Lower leg skin (tissue), 4 donors: ENCODE measurements around the gene AHRR. TPM values are rescaled to one million over a fixed set of nuclear protein-coding genes. Genes with fewer than 3 reads are reported as not detected.

Source experiments
- DNase-seq, 2 donors: peaks; one replicate each; pipeline ENCODE4 v3.0.0-alpha.2; 2019; ENCODE audit warnings: low spot score in 2 of 2
- H3K4me3 ChIP-seq: fragments of 200-600 bp; sonication (generic); 2 replicates; pipeline ENCODE4 v1.5.1; 2017; ENCODE audit warnings: mild to moderate bottlenecking, low read depth; ENCODE audit not compliant: poor library complexity, severe bottlenecking
- POLR2A ChIP-seq, 2 donors: fragments of 450-650 bp; IDR thresholded peaks; one replicate each; pipeline ENCODE4 v1.6.1; 2016 to 2017; ENCODE audit warnings: antibody characterized with exemption in 2 of 2, mild to moderate bottlenecking in 1 of 2, moderate library complexity in 1 of 2
- WGBS, 2 donors: methylation state at CpG; one replicate each; pipeline ENCODE4 v1.1.5; 2018; 5-methylcytosine and 5-hydroxymethylcytosine counted together
- intact Hi-C: fragments of 100-400 bp; cut with DNase I; formaldehyde crosslinking; loops from one replicate; pipeline ENCODE4 v1.15.0; 2023; ENCODE audit warnings: low total_unique reads
- total RNA-seq, 4 donors: library from RNA; depleted of rRNA; stranded (reverse); fragments of >200 nt; gene quantifications; one replicate each; pipeline ENCODE4 v1.1.0, GENCODE V29; 2016
- TF ChIP-seq, protein P1 (sequence below), 3 donors: fragments of 450-650 bp; IDR thresholded peaks; one replicate each; pipeline ENCODE4 v1.5.1; 2016; ENCODE audit warnings: antibody characterized with exemption in 3 of 3, mild to moderate bottlenecking in 3 of 3, moderate library complexity in 2 of 3

AHRR gene
- total RNA-seq, 4 donors from 2014 or later: 3.6 to 19.6 (median 6.0) TPM

GRCh38 chr5:435961-436640 lies 114.6 kb downstream of the AHRR start:
- intact Hi-C loops: loop anchor here (10.0 kb wide), 1 partner anchor 469 kb away; no protein-coding TSS in a partner anchor
- peak in 1 of 2 donors; percentile 83 for DNase-seq
- TF ChIP-seq POLR2A (IDR thresholded peaks at IDR 0.05): no peak
- TF ChIP-seq, protein P1, sequence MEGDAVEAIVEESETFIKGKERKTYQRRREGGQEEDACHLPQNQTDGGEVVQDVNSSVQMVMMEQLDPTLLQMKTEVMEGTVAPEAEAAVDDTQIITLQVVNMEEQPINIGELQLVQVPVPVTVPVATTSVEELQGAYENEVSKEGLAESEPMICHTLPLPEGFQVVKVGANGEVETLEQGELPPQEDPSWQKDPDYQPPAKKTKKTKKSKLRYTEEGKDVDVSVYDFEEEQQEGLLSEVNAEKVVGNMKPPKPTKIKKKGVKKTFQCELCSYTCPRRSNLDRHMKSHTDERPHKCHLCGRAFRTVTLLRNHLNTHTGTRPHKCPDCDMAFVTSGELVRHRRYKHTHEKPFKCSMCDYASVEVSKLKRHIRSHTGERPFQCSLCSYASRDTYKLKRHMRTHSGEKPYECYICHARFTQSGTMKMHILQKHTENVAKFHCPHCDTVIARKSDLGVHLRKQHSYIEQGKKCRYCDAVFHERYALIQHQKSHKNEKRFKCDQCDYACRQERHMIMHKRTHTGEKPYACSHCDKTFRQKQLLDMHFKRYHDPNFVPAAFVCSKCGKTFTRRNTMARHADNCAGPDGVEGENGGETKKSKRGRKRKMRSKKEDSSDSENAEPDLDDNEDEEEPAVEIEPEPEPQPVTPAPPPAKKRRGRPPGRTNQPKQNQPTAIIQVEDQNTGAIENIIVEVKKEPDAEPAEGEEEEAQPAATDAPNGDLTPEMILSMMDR (IDR thresholded peaks at IDR 0.05): no peak
- H3K4me3 ChIP-seq: no peak overlapping the region
- 75 to 81% methylated on average over 16 to 17 of the region's 18 CpGs for WGBS, 2 donors

DNA sequence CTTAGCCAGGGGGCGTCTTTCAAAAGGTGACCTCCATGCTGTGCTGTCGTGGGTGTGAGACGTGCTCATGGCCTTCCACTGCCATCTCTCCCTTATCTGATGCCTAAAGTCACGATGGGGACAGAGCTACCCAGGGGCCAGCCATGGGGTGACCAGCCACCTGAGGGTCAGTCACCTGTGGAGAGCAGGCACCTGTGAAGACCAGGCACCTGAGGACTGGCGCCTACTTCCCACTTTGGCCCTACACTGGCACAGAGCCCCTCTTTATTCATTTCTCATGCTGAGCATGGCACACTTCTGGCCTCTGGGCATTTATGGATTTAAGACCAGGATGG lies 115.1 kb downstream of the AHRR start:
- H3K4me3 ChIP-seq: no peak overlapping the region
- intact Hi-C loops: loop anchor here (10.0 kb wide), 1 partner anchor 468 kb away; no protein-coding TSS in a partner anchor
- WGBS, 2 donors: 74 to 84% methylated on average over 5 of the region's 5 CpGs
- TF ChIP-seq POLR2A (IDR thresholded peaks at IDR 0.05): no peak
- TF ChIP-seq, protein P1 (IDR thresholded peaks at IDR 0.05): no peak
- peak in 1 of 2 donors; percentile 78 for DNase-seq

DNA sequence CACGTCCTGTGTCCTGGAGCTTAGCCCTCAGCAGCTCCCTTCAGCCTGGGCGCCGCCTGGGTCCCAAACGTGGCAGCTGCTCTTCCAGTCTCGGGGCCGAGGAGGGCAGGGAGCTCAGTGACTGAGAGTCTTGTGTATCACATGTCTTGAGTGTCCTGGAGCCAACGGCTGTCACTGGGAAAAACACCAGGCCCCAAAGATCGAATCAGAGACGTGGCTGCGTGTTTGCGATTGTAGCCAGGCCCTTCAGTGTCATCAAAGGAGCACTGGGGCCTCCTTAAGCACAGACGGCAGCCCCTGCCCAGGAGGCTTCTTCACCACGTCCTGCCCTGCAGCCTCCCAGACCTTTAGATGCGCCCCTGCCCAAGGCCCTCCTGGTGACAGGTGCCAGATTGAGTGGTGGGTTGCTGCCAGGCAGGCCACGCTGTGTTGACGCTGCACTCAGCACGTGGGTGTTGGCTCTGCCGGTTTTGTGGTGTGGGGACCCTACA lies 115.8 kb downstream of the AHRR start:
- peak in 1 of 2 donors; percentile 79 for DNase-seq
- TF ChIP-seq, protein P1 (IDR thresholded peaks at IDR 0.05): no peak
- TF ChIP-seq POLR2A (IDR thresholded peaks at IDR 0.05): no peak
- intact Hi-C loops: loop anchor here (10.0 kb wide), 1 partner anchor 467 kb away; no protein-coding TSS in a partner anchor
- 64 to 69% methylated on average over 12 to 14 of the region's 18 CpGs for WGBS, 2 donors
- no peak overlapping the region for H3K4me3 ChIP-seq

DNA sequence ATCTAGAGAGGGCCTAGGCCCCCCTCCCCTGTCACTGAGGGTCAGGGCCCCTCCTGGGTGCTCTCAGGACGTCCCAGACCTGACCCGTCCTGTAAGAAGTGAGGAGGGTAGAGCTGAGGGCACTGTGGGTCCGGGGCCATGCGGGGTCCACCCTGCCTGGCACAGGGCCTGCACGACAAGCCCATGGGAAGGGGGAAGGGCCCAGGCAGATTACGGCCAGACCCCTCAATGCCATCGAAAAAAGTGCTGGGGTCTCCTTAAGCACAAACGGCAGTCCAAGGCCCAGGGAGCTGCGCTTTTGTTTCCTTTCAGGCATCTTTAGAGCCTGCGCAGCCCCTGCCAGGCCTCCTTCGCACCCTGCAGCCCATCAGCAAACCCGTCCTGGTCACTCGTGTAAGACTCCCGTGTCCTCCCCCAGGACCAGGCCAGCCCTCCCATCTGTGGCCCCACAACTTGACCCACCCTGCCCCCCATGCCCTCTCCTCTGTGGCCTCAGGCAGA lies 117.0 kb downstream of the AHRR start:
- TF ChIP-seq POLR2A (IDR thresholded peaks at IDR 0.05): no peak
- TF ChIP-seq, protein P1 (IDR thresholded peaks at IDR 0.05): no peak
- intact Hi-C loops: loop anchor here (10.0 kb wide), 1 partner anchor 466 kb away; no protein-coding TSS in a partner anchor
- no peak overlapping the region for H3K4me3 ChIP-seq
- 81 to 83% methylated on average over 14 of the region's 14 CpGs for WGBS, 2 donors
- peak in 1 of 2 donors; percentile 79 for DNase-seq

DNA sequence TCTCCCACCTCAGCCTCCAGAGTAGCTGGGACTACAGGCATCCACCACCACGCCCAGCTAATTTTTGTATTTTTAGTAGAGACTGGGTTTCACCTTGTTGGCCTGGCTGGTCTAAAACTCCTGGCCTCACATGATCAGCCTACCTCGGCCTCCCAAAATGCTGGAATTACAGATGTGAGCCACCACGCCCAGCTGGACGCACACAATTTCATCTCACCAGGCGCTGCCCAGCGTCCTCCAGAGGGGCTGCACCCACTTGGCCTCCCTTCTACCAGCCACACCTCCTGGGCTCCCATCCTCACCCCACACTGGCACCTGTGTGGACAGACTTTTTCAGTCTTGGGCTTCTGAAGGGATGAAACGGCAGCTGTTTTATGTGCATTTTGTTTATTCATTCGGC lies 117.7 kb downstream of the AHRR start:
- no peak overlapping the region for H3K4me3 ChIP-seq
- 80 to 88% methylated on average over 8 of the region's 8 CpGs for WGBS, 2 donors
- intact Hi-C loops: loop anchor here (10.0 kb wide), 1 partner anchor 466 kb away; no protein-coding TSS in a partner anchor
- TF ChIP-seq, protein P1 (IDR thresholded peaks at IDR 0.05): no peak
- no peak for TF ChIP-seq POLR2A (IDR thresholded peaks at IDR 0.05)
- DNase-seq: peak in 1 of 2 donors; percentile 76
